ENCODE results near the gene OGA.

DNA sequence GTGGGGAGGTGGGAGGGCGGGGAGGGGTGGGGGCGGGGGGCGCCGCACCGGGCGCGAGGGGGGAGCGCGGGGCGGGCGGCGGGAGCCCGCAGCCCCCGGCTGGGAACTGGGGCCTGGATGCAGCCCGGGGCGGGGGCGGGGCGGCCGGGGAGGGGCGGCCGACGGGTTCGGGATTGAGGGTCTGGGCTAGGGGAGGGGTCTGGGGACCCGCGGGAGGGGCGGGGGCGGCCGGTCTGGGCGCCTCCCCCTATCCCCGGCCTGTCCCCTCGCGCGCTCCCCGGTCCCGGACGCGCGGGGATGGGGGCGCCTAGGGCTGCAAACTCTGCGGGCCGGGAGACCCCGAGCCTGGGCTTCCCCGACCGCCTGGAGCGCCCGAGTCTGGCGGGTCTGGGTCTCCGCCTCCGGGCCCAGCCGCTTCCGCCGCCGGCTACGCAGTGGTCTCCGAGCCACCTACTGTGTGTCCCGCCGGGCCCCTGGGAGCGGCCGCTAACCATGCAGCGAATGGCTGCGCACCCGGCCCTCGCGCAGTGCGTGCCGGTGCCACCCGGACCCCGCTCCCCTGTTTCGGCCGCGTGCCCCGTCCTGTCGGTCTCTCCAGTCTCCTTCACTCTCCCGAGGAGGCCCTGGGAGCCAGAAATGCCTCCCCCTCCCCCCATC lies 42.0 kb downstream of the OGA start:
- TF ChIP-seq, protein P1, sequence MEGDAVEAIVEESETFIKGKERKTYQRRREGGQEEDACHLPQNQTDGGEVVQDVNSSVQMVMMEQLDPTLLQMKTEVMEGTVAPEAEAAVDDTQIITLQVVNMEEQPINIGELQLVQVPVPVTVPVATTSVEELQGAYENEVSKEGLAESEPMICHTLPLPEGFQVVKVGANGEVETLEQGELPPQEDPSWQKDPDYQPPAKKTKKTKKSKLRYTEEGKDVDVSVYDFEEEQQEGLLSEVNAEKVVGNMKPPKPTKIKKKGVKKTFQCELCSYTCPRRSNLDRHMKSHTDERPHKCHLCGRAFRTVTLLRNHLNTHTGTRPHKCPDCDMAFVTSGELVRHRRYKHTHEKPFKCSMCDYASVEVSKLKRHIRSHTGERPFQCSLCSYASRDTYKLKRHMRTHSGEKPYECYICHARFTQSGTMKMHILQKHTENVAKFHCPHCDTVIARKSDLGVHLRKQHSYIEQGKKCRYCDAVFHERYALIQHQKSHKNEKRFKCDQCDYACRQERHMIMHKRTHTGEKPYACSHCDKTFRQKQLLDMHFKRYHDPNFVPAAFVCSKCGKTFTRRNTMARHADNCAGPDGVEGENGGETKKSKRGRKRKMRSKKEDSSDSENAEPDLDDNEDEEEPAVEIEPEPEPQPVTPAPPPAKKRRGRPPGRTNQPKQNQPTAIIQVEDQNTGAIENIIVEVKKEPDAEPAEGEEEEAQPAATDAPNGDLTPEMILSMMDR (IDR thresholded peaks at IDR 0.05; ENCODE audit: poor library complexity) = no peak
- peak; percentile 26 for TF ChIP-seq EZH2 (IDR thresholded peaks at IDR 0.05; ENCODE audit: borderline replicate concordance)
